Coronary artery (tissue), 2 donors: ENCODE data around the gene DDX20.
"Not testable (repeated sequence)": the region's sequence is repeated elsewhere in the genome, so short reads cannot be mapped to it uniquely, and the experiment has no call there.

Experiments used
- DNase-seq: peaks from one replicate; pipeline ENCODE4 v3.0.0-alpha.2; 2017; ENCODE audit warnings: low spot score
- H3K27ac ChIP-seq, 2 donors: fragments of 200-600 bp; sonication (generic); one replicate each; pipeline ENCODE4 v1.5.1; 2016 to 2019
- H3K4me3 ChIP-seq: fragments of 200-600 bp; sonication (generic); 2 replicates; pipeline ENCODE4 v1.5.1; 2016; ENCODE audit warnings: mild to moderate bottlenecking, moderate library complexity
- CTCF ChIP-seq: fragments of 200-600 bp; sonication (generic); IDR thresholded peaks from one replicate; pipeline ENCODE4 v1.5.1; 2019; ENCODE audit warnings: antibody characterized with exemption

DDX20 gene

GRCh38 chr1:111798580-111798979, 42.9 kb downstream of the DDX20 start:
- no peak for DNase-seq
- TF ChIP-seq CTCF = no peak
- no peak overlapping the region for H3K27ac ChIP-seq
- no peak overlapping the region for H3K4me3 ChIP-seq

DNA sequence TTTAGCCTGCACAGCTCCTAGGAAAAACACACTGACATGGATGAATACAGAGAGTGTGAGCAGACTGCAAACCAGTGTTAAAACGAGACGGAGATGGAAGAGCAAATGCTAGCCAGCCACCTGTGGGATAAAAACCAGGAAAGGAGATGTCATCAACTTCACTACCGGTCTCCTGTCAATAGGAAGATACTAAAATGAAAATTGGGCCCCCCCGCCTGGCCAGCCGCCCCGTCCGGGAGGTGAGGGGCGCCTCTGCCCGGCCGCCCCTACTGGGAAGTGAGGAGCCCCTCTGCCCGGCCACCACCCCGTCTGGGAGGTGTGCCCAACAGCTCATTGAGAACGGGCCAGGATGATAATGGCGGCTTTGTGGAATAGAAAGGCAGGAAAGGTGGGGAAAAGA, 44.0 kb downstream of the DDX20 start:
- not testable (repeated sequence) for DNase-seq, H3K4me3 ChIP-seq, H3K27ac ChIP-seq

DNA sequence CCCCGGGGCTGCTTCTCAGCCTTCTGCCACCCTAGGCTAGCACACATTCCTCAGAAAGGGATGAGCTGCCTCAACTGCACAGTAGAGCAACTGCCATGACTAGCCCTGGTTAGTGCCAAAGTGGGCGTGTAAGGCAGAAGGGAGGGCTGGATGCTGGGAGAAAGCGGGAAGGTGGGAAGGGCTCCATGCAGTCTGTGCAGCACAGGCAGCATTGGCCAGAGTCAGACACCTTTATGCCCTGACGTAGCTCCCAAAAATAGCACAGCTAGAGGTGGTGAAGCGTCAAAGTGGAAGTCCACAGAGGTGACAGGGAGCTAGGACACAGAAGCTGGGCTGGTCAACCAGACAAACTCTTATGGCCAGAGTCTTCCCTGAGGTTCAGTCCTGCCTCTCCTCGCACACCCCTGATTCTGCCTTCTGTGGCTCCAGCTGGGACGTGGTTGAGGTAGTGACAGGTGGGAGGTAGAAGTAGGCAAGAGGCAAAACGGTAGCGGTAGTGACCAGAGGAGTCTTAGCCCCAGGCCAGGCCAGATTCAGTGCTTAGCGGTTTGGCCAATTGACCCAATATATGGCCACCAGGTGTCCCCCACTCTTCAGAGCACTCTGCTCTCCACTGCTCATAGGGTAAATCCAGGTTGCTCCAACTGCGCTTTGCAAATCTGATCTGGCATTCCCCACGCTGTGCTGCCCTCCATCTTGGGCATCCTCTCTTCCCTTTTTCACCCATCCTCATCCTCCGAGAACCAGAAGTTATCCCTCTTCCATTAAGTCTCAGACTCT, 45.6 kb downstream of the DDX20 start:
- no peak overlapping the region for H3K4me3 ChIP-seq
- no peak for DNase-seq

DNA sequence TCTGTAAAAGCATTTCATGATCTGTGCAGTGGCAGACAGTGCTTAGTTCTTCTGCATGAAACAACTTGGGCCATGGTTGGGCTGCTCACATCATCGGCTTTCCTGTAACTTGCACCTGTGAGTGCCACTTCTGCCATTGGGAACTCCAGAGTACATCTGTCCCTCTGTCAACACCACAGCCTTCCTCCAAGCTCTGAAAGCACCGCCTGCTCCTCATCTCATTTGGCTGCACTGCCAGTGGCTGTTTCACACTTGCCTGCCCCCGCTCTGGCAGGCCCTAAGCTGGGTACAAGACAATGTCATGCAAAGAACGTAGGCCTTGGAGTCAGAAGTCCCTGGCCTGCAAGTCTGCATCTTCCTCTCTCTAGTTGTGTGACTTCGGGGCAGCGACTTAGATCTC, 46.4 kb downstream of the DDX20 start:
- no peak for DNase-seq
- no peak for TF ChIP-seq CTCF
- Histone ChIP-seq H3K4me3 (no peak overlapping the region), H3K27ac (no peak overlapping the region)

More for the DNA sequence above, 45.6 kb downstream of the DDX20 start:
- TF ChIP-seq CTCF = no peak
- no peak overlapping the region for H3K27ac ChIP-seq

DNA sequence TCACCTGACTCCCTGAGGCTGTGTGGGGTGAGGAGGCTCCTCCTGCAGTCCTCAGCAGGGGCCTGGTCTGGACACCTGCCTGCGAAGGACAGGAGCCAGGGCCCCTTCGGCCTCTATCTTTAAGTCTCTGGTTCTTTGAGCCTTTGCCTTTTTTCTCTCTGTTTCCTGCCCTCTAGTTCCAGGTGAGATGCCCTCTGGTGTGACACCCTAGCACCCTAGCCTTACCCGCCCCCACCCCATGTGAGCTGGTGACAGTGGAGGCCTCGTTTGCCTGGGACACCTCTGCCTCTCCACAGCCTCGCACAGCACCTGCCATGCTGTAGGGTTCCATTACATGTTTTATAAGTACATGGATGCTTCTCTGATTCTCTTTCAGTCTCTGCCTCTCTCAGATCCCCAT, 47.3 kb downstream of the DDX20 start:
- Histone ChIP-seq H3K27ac (no peak overlapping the region), H3K4me3 (no peak overlapping the region)
- no peak for DNase-seq
- no peak for TF ChIP-seq CTCF

- TF ChIP-seq CTCF = no peak
- Histone ChIP-seq H3K4me3 (no peak overlapping the region), H3K27ac (no peak overlapping the region)
- DNase-seq = no peak
Observed at GRCh38 chr1:111803951-111804350, 48.2 kb downstream of the DDX20 start.

DNA sequence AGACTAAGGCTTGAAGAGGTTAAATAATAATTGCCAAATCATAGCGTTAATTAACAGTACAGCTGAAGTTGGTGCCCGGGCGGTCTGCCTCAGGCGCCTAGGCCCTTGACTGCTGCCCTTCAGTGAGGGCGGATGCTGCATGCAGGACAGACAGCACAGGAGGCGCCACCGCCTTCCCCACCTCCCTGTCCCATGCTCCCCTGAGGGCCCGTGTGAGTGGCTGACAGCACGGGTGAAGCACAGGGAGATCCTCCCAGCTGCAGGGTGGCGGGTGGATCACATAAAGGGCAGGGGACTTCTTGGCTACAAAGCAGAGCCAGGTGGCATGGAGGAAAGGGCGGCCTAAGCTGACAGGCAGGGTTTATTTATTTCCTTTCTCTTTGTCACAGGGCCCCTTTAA, 49.1 kb downstream of the DDX20 start:
- no peak for DNase-seq
- TF ChIP-seq CTCF = no peak
- no peak overlapping the region for H3K4me3 ChIP-seq
- H3K27ac ChIP-seq = no peak overlapping the region
